NCI-H510A treated with DMSO at 0.1 percent for 48 hours (cell line): ENCODE data around the gene SLCO4A1.

Source experiments
- DNase-seq: peaks from one replicate; lab custom pipeline; 2025; lab: John Stamatoyannopoulos, UW

Gene SLCO4A1

DNA sequence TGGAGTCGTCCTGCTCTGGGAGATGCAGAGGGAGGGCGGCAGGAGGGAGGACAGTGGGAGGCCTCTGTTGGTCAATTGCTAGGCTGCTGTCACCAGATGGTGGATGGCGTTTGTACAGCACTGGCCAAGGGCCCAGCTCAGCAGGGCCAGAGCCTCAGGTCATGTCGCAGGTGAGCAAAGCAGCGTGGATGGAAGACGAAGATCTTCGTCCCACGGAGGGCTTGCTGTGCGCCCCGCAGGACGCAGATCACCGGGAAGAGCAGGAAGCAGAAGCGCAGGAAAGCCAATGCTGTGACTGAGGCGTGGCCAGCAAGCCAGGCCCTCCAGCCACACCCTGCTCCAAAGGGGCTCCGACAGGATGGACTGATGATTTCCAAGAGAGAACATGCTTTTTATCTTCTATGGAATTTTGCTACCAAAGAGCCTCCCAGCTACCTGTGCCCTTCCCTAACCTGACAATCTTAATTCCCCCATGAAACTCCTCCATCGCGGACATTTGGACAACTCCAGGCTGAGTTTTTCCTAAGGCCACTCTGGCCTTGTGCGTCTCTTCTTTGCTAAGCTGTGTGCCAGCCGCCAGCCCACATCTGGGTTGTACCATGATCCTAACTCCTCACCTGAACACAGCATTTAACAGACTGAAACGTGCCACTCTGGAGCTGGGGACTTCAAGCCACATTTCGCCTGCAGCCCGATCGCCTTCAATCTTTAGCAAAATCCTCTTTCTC, 3.5 kb upstream of the SLCO4A1 start:
- no peak for DNase-seq

DNA sequence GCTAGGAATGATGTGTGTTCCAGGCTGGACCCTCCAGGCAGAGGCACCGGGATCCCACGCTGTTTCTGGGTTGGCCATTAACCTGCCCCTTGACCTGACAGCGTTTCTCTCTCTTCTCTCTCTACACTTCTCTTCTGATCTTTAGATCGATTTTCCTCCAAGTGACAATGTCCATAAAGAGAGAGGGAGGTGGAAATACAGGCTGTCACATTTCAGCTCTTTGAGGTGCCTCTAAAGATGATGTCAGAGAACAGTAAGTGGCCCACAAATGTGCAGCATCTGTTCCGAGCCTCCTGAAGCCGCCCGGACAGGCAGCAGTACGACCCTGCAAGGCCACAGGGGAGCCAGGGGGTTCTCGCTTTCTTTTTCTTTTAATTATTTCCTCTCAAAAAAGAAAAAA, 2.5 kb upstream of the SLCO4A1 start:
- DNase-seq = no peak

DNA sequence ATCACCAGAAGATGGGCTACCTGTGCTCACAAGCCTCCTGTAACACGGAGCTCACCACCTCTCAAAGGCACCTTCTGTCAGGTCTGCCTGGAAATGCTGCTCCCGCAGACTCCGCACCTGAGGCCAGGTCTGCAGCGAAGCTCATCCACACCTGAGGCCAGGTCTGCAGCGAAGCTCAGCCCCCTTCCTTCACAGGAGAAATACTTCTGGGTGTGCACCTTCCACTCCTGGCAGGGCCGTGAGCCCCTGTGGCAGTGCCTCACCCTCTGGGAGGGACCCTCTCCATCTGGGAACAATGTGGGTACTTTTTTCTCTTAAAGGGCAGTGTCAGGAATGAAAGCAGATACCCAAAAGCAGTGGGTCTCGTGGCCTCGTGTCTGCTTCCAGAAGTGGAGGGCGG, 1.4 kb upstream of the SLCO4A1 start:
- no peak for DNase-seq

DNA sequence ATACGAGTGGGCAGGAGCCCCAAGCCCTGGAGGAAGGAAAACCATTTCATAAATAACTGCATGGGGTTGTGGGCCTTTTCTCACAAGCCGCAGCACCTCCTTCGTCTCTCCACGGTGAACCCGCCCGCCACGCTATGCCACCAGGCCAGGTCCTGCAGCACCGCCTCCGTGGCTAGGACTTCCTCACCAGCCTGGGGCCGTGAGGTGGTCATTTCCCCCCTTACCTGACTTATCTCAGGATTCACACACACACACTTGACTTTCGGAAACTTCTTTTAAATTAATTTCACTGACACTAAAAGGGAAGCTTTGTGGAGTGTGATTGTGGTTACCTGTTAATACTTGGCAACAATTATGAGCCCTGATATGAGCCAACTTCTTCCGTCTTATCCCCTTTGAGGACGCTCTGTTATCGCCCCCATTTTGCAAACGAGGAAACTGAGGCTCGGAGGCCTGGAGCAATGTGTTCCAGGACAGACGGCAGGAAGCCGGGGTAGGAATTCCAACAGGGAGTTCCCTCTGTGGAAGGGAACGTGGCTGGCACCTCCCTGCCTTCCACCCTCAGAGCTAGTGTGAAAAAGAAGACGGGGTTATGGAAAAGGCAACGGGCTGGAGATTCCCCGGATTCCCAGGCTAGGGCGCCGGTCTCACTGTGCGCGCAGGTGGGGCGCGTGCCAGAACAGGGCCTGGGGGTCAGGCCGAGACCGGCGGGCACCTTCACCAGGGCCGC, 817 bp upstream of the SLCO4A1 start:
- DNase-seq = no peak

DNA sequence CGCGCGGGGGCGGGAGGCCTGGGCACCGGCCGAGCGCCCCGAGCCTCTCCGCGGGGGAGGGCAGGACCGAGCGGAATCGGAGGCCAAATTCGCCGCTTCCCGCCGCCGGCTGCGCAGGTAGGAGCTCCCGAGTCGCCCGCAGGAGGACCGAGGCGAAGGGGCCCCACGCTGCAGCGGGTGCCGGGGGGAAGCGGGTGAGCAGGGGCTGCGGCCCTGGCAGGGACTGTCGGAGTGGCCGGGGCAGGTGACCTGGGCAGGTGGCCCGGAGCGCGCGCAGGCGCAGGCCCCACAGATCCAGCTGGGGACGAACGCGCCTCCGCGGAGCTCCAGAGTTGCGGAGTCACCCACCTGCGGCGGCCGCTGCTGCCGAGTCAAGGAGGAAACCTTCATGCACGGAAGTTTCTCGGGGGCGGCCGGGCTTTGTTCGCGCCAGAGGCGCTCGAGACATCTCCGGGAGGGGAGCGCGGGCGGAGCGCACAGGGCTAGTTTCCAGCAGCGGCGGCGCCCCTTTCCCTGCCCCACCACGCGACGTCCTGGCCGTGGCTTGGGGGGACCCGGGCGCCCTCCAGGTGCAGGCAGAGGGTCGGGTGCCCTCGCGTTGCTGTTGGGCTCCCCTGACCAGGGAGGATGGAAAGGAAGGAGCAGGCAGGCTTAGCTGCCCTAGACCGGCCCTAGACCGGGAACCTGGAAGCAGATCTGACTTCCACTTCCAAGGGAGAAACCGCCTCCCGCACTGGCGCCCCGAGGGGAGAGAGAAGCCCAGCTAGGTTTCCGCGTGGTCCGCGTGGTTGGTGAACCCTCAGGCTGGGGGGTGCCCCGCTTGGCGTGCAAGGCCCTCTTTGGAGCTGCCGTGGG, 590 bp downstream of the SLCO4A1 start:
- DNase-seq = no peak

DNA sequence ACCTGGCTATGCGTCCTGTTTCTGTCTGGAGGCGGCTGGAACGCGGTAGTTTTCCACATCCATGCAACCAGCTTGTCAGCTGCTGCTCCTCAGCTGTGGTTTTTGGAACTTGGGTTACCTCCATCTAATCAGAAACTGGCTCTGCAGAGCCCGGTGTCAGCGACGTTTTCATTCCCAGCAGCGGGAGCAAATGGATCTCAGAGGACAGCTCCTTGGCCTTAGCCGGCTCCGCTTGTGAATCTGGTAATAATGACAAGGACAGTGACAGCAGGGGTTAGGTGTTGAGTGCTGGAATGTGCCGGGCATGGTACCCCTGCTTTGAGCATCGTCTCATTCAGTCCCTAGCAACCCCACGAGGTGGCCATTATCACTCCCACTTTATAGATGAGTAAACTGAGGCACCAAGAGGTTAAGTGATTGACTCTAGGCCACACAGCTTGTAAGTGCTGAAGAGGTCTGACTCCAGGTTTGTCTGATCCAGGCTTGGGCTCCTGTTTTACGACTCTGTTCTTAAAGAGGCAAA, 1.3 kb downstream of the SLCO4A1 start:
- no peak for DNase-seq

DNA sequence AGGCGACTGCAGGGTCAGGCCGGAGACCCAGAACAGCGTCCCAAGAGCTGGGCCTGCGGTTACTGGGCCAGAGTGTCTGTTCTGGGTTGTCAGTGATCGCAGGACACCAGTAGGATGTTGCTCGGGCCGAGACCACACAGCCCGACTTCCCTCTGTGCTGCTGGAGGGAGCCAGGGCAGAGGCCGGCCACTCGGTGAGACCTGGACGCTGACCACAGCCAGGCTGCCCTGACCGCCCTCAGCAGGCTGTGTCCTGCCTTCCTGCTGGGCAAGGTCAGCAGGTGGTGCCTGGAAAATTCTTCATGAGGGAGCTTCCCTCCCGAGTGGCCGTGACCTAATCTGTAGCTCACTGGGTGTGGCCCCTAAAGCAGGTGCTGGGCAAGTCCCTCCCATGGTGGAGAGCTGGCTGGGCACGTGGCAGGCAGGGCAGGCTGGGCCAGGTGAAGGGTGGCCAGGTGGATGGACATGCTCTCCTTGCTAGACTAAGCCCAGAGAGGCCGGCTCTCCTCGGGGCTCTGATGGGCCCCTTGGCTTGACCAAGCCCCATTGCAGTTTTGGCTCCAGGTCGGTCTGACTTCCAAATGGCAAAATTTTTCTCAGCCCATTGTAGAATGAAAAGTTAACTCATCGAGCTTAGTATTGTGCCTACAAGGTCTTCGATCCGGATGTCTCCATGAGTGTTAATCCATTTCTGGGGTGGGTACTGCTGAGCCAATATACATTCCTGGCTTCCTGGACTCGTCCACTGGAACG, 1.9 kb downstream of the SLCO4A1 start:
- no peak for DNase-seq

DNA sequence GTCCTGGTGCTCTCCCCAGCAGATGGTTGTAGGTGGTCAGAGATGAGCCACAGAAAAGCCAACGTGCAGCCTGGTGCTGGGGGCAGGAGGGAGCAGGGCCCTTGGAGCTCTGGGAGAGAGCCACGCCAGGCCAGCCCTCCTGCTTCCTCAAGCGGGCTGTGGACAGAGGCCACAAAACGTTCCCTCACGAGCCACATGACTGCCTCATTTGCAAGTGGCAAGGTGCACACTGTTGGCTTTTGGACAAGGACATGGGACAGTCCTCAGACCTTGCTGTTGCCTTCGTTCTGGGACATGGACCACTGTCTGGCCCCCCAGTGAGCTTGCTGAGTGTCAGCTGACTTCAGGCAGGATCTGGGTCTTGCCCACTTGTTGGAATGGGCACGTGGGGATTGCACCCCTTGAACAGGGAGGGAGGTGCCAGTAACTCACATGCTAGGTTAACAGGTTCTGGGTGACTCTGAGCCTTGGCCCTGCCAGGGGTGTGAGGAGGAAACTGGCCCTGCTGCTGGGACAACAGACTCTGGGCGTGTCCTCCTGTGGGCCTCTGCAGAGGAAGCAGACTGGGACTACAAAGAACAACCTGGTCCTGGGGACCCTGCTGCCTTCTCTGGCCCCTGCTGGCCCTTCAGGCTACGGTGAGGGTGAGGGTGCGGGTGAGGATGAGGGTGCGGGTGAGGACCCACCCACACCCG, 2.6 kb downstream of the SLCO4A1 start:
- no peak for DNase-seq

DNA sequence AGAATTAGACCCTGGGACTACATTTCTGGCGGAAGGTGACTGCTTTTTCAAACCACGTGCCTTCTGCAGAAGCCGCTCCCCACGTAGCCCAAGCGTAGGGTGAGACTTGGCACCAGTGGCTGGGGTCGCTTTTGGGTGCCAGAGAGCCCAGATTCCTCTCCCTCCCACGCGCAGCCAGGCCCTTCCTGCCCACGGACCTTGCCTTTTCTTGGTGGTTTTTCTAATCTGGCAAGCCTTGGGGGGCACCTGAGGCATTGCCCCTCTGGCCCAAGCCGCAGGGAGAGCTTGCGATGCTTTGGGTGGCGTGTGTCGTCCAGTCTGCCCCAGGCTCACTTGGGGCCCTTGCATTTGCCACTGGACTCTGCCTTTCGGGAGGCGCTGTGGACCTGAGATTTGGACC, 3.3 kb downstream of the SLCO4A1 start:
- no peak for DNase-seq

DNA sequence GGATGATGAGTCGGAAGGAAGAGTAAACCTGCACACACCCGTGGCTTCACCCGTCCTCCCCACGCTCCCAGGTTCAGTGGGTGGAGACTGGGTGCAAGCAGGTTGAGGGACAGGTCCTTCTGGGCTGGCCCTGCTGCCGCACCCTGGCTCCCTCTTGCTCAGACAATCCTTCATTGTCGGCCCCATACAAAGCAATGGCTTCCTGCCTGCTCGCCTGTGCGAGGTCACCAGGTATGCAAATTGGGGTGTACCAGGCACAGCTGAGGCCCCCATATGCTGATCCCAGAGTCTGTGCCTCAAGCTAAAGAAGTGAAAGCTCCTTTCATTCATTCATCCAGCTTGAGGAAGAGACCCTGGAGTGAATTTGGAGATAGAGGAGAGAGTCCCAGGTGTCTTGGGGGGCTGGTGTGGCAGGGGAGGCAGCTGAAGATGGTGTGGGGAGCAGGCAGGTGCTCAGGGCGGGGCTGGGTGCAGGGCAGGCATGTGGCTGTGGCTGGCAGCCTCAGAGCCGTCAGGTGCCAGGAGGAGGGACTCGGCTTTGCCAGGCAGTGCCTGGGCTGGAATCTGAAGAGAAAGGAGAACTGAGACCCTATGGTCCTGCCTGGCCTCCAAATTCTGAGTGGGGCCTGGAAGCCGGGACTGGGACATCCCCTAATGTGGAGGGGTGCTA, 4.7 kb downstream of the SLCO4A1 start:
- no peak for DNase-seq

DNA sequence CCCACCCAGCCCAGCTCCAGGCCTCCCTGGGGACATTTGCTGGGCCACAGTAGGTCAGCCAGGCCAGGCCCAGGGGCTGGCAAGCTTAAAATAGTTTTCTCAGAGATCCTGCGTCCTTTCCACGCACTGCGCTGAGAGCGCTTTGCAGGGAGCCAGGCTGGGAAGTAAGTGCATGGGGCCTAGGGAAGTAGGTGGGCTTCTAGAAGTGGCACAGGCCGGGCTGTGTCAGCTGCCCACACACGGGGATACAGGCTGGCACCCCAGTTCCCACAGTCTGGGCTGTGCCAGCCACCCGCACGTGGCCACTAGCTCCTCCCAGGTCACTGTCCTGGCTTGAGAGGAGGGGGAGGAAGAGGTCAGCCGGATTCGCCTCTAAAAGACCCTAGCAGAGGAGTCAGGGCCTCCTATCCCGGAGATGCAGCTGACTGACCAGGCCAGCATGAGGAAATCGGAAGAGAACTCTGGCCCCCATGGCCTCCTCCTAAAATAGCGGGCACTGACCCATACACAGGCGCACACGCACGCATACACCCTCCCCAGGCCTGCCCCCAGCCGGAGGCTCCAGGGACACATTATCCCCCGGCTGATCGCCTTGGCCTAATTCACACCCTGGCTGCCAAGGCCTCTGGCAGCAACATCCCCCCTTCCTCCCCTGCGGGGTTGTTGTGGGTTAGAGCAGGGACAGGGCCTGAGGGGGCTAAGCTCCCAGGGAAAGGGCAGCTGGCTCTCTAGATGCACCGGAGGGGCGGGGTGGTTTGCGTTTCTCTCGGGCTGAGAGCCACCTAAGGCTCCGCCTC, 5.4 kb downstream of the SLCO4A1 start:
- no peak for DNase-seq

DNA sequence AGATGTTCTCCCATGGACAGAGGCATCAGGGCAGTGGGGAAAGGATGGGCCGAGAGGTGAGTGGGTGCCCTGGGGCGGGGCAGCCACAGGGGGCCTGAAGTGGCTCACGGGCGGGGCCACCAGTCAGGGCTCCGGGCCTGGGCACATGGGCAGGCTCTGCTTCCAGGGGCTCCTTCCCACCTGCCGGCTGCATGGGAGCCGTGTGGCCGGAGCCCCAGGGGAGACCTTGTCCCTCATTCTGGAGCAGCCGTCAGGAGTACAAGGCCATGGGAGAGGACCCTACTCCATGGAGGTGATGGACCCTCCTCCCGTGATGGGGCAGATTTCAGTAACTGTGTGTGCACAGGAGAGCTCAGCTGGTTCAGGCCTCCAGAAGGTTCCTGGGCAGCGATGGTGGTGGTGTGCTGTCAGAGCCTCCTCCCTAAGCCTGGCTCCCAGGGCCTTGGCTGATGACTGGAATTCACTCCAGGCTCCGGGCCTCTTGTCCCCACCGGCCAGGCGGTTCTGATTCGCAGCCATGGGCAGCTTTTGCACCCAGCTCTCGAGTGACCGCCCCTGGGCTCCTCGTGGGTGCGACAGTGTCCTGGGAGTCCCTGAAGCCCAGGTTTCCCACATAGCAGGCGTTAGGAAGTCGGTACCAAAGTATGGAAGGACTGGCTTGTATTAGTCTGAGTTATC, 6.2 kb downstream of the SLCO4A1 start:
- no peak for DNase-seq

DNA sequence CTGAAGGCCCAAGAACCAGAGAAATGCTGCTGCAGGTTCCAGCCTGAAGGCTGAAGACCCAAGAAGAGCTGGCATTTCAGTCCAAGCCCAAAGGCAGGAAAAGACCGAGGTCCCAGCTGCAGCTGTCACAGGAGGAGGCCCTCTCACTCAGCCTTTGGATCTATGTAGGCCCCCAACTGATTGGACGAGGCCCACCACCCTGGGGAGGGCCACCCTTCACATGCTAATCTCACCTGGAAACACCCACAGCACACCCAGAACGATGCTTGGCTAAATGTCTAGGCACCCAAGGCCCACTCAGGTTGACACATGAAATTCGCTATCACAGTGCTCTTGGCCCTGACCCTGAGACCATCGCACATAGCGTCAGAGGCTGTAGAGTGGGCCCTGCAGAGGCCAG, 6.8 kb downstream of the SLCO4A1 start:
- no peak for DNase-seq

DNA sequence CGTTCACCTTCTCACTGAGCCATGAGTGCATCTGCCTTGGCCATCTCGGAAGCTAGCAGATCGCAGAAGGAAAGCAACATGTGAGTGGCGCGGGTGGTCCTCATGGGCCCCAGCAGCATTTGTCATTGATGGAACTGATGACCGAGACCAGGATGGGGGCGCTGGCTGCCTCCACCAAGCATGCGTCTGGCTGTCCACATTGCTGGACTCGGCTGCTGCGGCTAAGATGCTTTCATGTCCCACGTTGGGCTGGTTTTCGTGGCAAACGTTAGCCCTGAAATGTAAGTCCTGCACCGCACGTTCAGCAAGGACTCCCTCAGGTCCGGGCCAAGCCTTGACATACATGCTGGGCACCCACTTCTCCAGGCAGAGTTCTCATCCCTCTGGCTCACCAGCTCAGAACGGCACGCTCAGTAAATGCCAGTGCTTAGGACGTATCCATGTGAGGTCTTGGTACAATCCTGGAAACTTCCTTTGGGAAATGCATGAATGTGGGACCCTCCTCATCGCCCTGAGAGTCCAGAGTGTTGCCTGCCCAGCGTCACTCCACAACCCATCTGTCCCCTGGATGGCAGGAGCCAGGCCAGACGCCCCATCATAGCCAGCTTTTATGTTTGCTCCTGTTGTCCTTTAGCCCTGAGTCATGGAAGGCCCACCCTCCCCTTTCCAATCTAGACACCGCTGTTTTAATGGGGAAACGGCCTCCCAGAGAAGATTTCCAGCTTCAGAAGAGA, 8.4 kb downstream of the SLCO4A1 start:
- DNase-seq = no peak

DNA sequence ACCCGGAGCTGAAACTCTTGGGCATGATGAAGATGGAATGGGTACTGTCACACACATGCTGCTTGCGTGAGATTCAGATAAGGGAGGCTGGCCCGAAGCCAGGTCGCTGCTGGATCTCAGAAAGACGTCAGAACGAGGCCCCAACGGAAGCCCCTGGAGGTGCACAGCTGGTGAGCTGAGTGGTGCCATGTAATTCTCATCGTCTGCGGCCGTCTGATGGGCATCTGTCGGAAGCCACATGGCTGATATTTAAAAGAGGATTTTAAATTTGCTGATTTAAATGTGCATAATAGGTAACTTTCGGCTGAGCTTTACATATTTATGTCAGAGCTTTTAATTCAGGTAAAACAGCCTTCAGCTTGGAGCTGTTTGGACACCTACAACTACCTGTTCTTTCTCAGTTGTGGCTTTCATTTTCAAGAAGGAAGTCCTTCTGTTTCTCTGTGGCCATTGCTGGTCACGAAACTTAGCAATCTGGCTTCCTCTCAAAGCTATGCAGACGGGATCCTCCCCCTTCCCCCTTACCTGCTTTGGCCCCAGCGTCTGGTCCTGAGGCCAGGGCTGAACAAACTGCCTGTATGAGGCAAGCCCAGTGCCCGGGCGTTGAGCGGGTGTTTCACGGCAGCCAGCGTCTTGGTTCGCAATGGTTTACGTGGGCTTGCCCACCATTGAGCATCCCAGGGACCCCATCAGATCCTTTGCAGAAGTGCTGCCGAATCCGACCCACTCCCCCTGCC, 9.2 kb downstream of the SLCO4A1 start:
- no peak for DNase-seq

DNA sequence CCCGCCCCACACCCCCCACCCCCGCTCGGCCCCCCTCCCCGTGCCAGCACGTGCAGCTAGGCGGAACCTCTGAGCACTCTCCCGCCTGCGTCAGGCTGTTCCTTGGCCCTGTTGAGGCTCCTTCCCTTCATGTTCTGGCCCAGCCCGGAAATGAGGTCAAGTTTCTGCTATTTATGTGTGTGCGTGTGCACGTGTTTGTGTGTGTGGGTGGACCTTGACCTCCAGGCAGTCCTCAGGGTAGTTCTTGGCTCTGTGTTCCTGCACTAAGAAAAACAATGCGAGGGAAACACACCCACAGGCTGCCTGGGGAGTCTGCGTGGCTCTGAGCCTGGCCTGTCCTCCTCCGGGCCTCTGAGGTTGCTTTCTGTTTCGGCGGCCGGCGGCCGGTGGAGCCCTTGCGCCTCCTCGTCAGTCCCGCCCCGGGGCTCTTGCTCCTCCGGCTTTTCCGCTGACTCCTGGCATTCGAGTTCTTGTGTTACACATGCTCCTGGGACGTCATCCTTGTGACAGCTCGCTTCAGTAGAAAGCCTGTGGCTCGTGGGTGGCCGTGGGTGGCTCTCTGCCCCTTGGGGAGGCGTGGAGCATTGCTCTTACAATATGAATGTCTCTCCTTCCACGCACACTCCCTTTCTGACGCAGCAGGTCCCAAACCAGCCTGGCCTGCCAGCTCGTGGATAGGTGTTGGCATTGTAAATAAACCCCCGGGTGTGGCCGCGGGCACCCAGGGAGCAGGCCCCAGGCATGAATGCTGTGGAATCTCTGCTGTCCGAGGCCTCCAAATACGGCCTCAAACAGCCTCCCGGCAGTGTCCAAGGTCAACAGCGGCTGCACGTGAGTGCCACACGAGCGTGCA, 10.0 kb downstream of the SLCO4A1 start:
- DNase-seq = no peak

DNA sequence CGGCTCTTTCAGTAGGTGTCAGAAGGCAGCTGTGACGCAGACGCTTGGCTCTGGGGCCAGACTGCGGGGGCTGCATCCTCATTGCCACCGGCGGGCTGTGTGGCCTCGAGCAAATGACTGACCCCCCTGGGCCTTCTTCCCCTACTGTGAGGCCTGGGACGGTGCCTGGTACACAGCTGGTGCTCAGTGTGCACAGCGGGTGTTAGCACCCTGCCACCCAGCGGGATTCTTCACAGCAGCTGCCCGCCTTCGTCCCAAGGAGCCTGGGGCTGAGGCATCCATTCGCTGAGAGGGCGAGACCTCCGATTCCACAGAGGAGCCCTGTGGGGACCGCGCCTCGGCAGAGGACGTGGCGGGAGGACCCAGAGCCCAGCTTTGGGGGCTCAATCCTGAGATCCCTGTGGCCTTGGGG, 10.6 kb downstream of the SLCO4A1 start:
- DNase-seq = no peak
